HepG2 (cell line): Measurements from ENCODE around the gene HERC6. TPM values are rescaled to one million over a fixed set of nuclear protein-coding genes. Genes with fewer than 3 reads are reported as not detected.

ENCODE experiments used
- ATAC-seq: fragments of 200-7000 bp; cut with Tn5 transposase; 3 replicates; pipeline ENCODE4 v1.9.1; 2020; ENCODE audit warnings: mild to moderate bottlenecking, moderate library complexity
- BruUV-seq: library from RNA; stranded (reverse); fragments of 400-500 nt; replicated peaks from 2 replicates; lab custom pipeline; 2021; lab: Mats Ljungman, UMichigan
- CTCF ChIA-PET: fragments of 300-600 bp; formaldehyde crosslinking; extraction: SDS; loops from one replicate; lab custom pipeline; 2021; ENCODE audit warnings: low total read pairs, inconsistent platforms, low intra/inter-chr PET ratio; lab: Yijun Ruan, JAX
- POLR2A ChIA-PET: fragments of 350-600 bp; sonication (Branson Sonifier 250); formaldehyde crosslinking; loops from one replicate; lab custom pipeline; 2020; ENCODE audit warnings: antibody characterized with exemption, inconsistent platforms; lab: Yijun Ruan, JAX
- DNase-seq: peaks from one replicate; pipeline ENCODE4 v3.0.0-alpha.2; 2015; ENCODE audit warnings: low spot score
- FAIRE-seq: peaks from 3 replicates; lab custom pipeline; 2011; peaks lifted over from hg19 to GRCh38; lab: Jason Lieb, UNC
- H2AFZ ChIP-seq: one replicate; pipeline ENCODE4 v1.6.1; 2011; ENCODE audit warnings: low read length, inconsistent platforms
- H3K27ac ChIP-seq: fragments of 300-600 bp; 3 replicates; pipeline ENCODE4 v1.8.0; 2011; ENCODE audit warnings: mixed run types, mild to moderate bottlenecking, mixed read lengths, low read length, inconsistent platforms; ENCODE audit not compliant: insufficient read depth; ENCODE audit errors: extremely low read length
- H3K27me3 ChIP-seq, 2 experiments: fragments of 200-600 bp in 1 of 2; 2 replicates in 1 of 2; 3 replicates in 1 of 2; pipeline versions ENCODE4 v1.6.0 to v1.8.0; 2011; ENCODE audit warnings: low read length in 2 of 2, mild to moderate bottlenecking in 2 of 2, moderate library complexity in 2 of 2, inconsistent platforms in 1 of 2; ENCODE audit not compliant: insufficient read depth in 2 of 2, control insufficient read depth in 1 of 2
- H3K36me3 ChIP-seq, 2 experiments: fragments of 200-600 bp in 1 of 2; replicated peaks in 1 of 2; 2 replicates in 1 of 2; 3 replicates in 1 of 2; pipeline versions ENCODE4 v1.5.1 to v1.8.0; 2011; ENCODE audit warnings: low read length in 2 of 2, inconsistent platforms in 1 of 2; ENCODE audit not compliant: insufficient read depth in 2 of 2, control insufficient read depth in 1 of 2
- H3K4me1 ChIP-seq: 2 replicates; pipeline ENCODE4 v1.5.1; 2012; ENCODE audit warnings: low read length, inconsistent platforms; ENCODE audit not compliant: insufficient read depth
- H3K4me2 ChIP-seq: 2 replicates; pipeline ENCODE4 v1.6.0; 2011; ENCODE audit warnings: low read depth, low read length, inconsistent platforms
- H3K4me3 ChIP-seq, 3 experiments: fragments of 200-600 bp in 1 of 3; sonication (generic), shearing (Covaris generic) in 1 of 3; replicated peaks in 1 of 3; 2 replicates each; pipeline ENCODE4 v1.5.1; 2011 to 2016; ENCODE audit warnings: low read length in 3 of 3, inconsistent platforms in 2 of 3, low read depth in 2 of 3, mild to moderate bottlenecking in 2 of 3, control low read depth in 1 of 3, mixed read lengths in 1 of 3; ENCODE audit not compliant: insufficient read depth in 1 of 3
- H3K79me2 ChIP-seq: one replicate; pipeline ENCODE4 v1.6.1; 2011; ENCODE audit warnings: low read length, inconsistent platforms; ENCODE audit not compliant: insufficient read depth
- H3K9ac ChIP-seq: 2 replicates; pipeline ENCODE4 v1.6.0; 2011; ENCODE audit warnings: mild to moderate bottlenecking, low read depth, low read length, inconsistent platforms; ENCODE audit not compliant: insufficient read depth
- H3K9me3 ChIP-seq: 2 replicates; pipeline ENCODE4 v1.5.1; 2012; ENCODE audit warnings: mild to moderate bottlenecking, low read length
- H4K20me1 ChIP-seq: 2 replicates; pipeline ENCODE4 v1.6.0; 2011; ENCODE audit warnings: inconsistent platforms, mild to moderate bottlenecking, low read length, moderate library complexity; ENCODE audit not compliant: insufficient read depth
- FOXO4 ChIP-seq: sonication (generic); formaldehyde crosslinking; conservative IDR thresholded peaks from 2 replicates; pipeline ENCODE4 v1.8.1; 2023; ENCODE audit warnings: missing genetic modification reagents
- GABPB1 ChIP-seq: IDR thresholded peaks from 2 replicates; pipeline ENCODE4 v1.6.1; 2016; ENCODE audit warnings: mild to moderate bottlenecking, missing genetic modification reagents, moderate library complexity, missing compliant biosample characterization
- GTF3A ChIP-seq: sonication (generic); formaldehyde crosslinking; conservative IDR thresholded peaks from 2 replicates; pipeline ENCODE4 v1.4.0; 2020; ENCODE audit warnings: mild to moderate bottlenecking, missing genetic modification reagents
- MXI1 ChIP-seq: IDR thresholded peaks from 3 replicates; pipeline ENCODE4 v1.6.1; 2012; ENCODE audit warnings: low read depth, low read length, inconsistent platforms, borderline replicate concordance
- MYC ChIP-seq: sonication (generic); formaldehyde crosslinking; IDR thresholded peaks from 2 replicates; pipeline ENCODE4 v1.9.0; 2021; ENCODE audit warnings: missing genetic modification reagents, borderline replicate concordance
- SAFB2 ChIP-seq: sonication (generic); formaldehyde crosslinking; IDR thresholded peaks from 2 replicates; pipeline ENCODE4 v1.5.1; 2020; ENCODE audit warnings: missing genetic modification reagents, low read depth, mild to moderate bottlenecking, borderline replicate concordance
- SALL1 ChIP-seq: sonication (generic); formaldehyde crosslinking; IDR thresholded peaks from 2 replicates; pipeline ENCODE4 v1.8.0; 2022; ENCODE audit warnings: mild to moderate bottlenecking, missing genetic modification reagents
- THAP11 ChIP-seq: IDR thresholded peaks from 2 replicates; pipeline ENCODE4 v1.6.1; 2016; ENCODE audit warnings: missing biosample characterization, missing genetic modification reagents
- ZMYM4 ChIP-seq: sonication (generic); formaldehyde crosslinking; IDR thresholded peaks from 2 replicates; pipeline ENCODE4 v1.8.1; 2023; ENCODE audit warnings: mild to moderate bottlenecking, missing genetic modification reagents
- ZNF33A ChIP-seq: sonication (generic); formaldehyde crosslinking; IDR thresholded peaks from 2 replicates; pipeline ENCODE4 v1.5.1; 2020; ENCODE audit warnings: missing genetic modification reagents, mild to moderate bottlenecking, moderate library complexity, borderline replicate concordance
- ZNF678 ChIP-seq: sonication (generic); formaldehyde crosslinking; IDR thresholded peaks from 2 replicates; pipeline ENCODE4 v1.4.0; 2020; ENCODE audit warnings: mild to moderate bottlenecking, missing genetic modification reagents
- WGBS: methylation state at CpG from one replicate; pipeline ENCODE4 v1.1.6; 2017; ENCODE audit warnings: low lambda C conversion rate; 5-methylcytosine and 5-hydroxymethylcytosine counted together
- in situ Hi-C: cut with HindIII; loops from 2 replicates; pipeline ENCODE4 v1.10.0; 2017; ENCODE audit warnings: low pct_unique_long_range_greater_than_20kb; ENCODE audit not compliant: extremely low pct_ligation_motif_present
- intact Hi-C: fragments of 100-400 bp; cut with micrococcal nuclease; formaldehyde crosslinking; loops from one replicate; pipeline ENCODE4 v1.10.0; 2022; ENCODE audit not compliant: unreplicated experiment
- polyA plus RNA-seq, 8 experiments: library from polyadenylated mRNA; depleted of rRNA in 3 of 8; stranded (reverse) in 7 of 8; unstranded in 1 of 8; fragments of >200 nt; fragmentation: Illumina TruSeq in 4 of 8; extraction: Trizol in 4 of 8; gene quantifications; 2 replicates each; pipeline versions ENCODE4 v1.2.1 to v1.2.3, GENCODE V29; 2011 to 2016; ENCODE audit warnings: low read depth in 4 of 8, missing spikeins in 1 of 8, mixed read lengths in 1 of 8; ENCODE audit not compliant: insufficient read depth in 1 of 8
- total RNA-seq, 5 experiments: library from RNA; depleted of rRNA; stranded (reverse); fragments of >200 nt; fragmentation: Illumina TruSeq; extraction: Trizol; gene quantifications; 2 replicates each; pipeline ENCODE4 v1.2.3, GENCODE V29; 2016; ENCODE audit warnings: low read depth in 1 of 5

HERC6 gene
- total and polyA plus RNA-seq, 2 of the 13 experiments (the other 11 are each of a cell fraction or from before 2014, with no cell fraction given): 0.50 to 2.0 TPM

DNA sequence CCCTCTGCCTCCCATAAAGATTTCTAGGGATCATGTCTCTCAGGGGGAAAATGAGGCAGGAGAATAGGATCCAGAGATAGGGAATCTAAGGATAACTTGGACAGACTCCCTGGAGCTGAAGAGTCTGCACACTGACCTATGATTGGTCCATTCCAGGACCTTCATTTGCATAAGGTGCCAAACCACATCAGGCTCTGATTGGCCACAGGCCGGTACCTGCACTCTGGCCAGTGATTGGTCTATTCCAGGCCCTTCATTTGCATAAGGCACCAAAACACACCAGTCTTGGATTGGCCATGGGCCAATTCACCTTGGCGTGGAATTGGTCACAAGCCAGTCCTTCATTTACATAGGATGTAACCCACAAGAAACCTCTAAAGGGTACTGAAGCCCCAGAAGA is 74.3 kb downstream of the HERC6 start:
- ATAC-seq (no peak), FAIRE-seq (no peak), DNase-seq (no peak)
- H2AFZ ChIP-seq: no peak overlapping the region
- H3K36me3 ChIP-seq: no peaks in the 10 kb centered on the region
- H4K20me1 ChIP-seq: no peaks in the 10 kb centered on the region
- in situ Hi-C loops: no loop called here
- no peak overlapping the region for H3K4me2 ChIP-seq
- no peaks in the 10 kb centered on the region for H3K79me2 ChIP-seq
- CTCF ChIA-PET: no interaction called here
- 60% methylated on average over 1 of the region's 2 CpGs for WGBS
- H3K27ac ChIP-seq: no peak overlapping the region
- intact Hi-C loops: no loop called here
- H3K4me3 ChIP-seq: no peak overlapping the region
- H3K9ac ChIP-seq: no peak overlapping the region
- no peaks in the 10 kb centered on the region for H3K9me3 ChIP-seq
- H3K4me1 ChIP-seq: peaks cover 7% of the 10 kb centered on the region; the same call in 1 of the 2 replicates
- POLR2A ChIA-PET: no interaction called here
- BruUV-seq: no TSS peak
- H3K27me3 ChIP-seq: peaks cover 0 to 17% of the 10 kb centered on the region in 2 experiments; a peak in 3 of 5 replicates
- TF ChIP-seq GTF3A (CRISPR knock-in tag): no peak
- TF ChIP-seq SAFB2 (CRISPR knock-in tag): no peak

GRCh38 chr4:88456670-88457306 is 78.1 kb downstream of the HERC6 start, which contains the start of gene HERC5:
Gene HERC5, plus strand, starts transcription at chr4:88457119. Its CDS starts 151 bp downstream, at chr4:88457270.
- WGBS: 19% methylated on average over 37 of the region's 57 CpGs
- H3K36me3 ChIP-seq: no peaks in the 10 kb centered on the region
- H3K4me3 ChIP-seq: peak within 1 kb of the TSS in 2 of 3 experiments; percentile 33 to 52; a peak in 3 of 6 replicates
- intact Hi-C loops: loop anchor here (1.0 to 5.0 kb wide), 3 partner anchors 59 to 239 kb away; partner anchors contain the start of gene HERC6
- FAIRE-seq: peak; percentile 76
- H3K9ac ChIP-seq: no peak within 1 kb of the TSS
- BruUV-seq: no TSS peak
- peaks cover 0 to 24% of the 10 kb centered on the region in 2 experiments; a peak in 3 of 5 replicates for H3K27me3 ChIP-seq
- no peak within 1 kb of the TSS for H3K27ac ChIP-seq
- peak within 1 kb of the TSS; percentile 66 for H3K4me2 ChIP-seq
- no peaks in the 10 kb centered on the region for H3K9me3 ChIP-seq
- DNase-seq: peak; percentile 74
- peak; percentile 96 for ATAC-seq
- H4K20me1 ChIP-seq: no peaks in the 10 kb centered on the region
- no peaks in the 10 kb centered on the region for H3K79me2 ChIP-seq
- POLR2A ChIA-PET: no interaction called here
- H3K4me1 ChIP-seq: peaks cover 7% of the 10 kb centered on the region; the same call in 1 of the 2 replicates
- CTCF ChIA-PET: no interaction called here
- no peak within 1 kb of the TSS for H2AFZ ChIP-seq
- in situ Hi-C loops: no loop called here
- TF ChIP-seq MYC (CRISPR knock-in tag) (peak; percentile 53; the same call in 1 of the 2 replicates), THAP11 (peak; percentile 24; the same call in 1 of the 2 replicates), SALL1 (peak; percentile 86), ZNF33A (CRISPR knock-in tag) (no peak), ZMYM4 (peak; percentile 54), FOXO4 (no peak), ZNF678 (CRISPR knock-in tag) (no peak), GABPB1 (peak; percentile 60), MXI1 (peak; percentile 68; the same call in 2 of the 3 replicates)
